ENCODE measurements around the gene ZFP37. TPM values are rescaled to one million over a fixed set of nuclear protein-coding genes. Genes with fewer than 3 reads are reported as not detected.
A peak's percentile ranks its signal among the peaks of the same experiment; 100 is the strongest.
"Not testable (repeated sequence)": the region's sequence is repeated elsewhere in the genome, so short reads cannot be mapped to it uniquely, and the experiment has no call there.

Gene ZFP37
- under 1 TPM; 0.45 to 0.52 TPM for total RNA-seq

- Mint-ChIP-seq H3K4me3 (no peak within 1 kb of the TSS), H3K4me1 (no peaks in the 10 kb centered on the region), H3K27me3 (no peaks in the 10 kb centered on the region), H3K36me3 (ENCODE audit: low read depth) (peaks cover 2% of the 10 kb centered on the region), H3K27ac (no peak within 1 kb of the TSS), H3K9me3 (peaks cover 12% of the 10 kb centered on the region)
- DNase-seq, result peak; percentile 63
- POLR2A ChIA-PET, result no interaction called here
- CTCF ChIA-PET, result interaction anchor here (0.5 kb wide), 1 partner anchor 65 kb away, joined by 3 read pairs; no protein-coding TSS in a partner anchor
Observed at GRCh38 chr9:113056191-113057106, at the start of gene ZFP37. Gene ZFP37, minus strand, starts transcription at chr9:113056724. Its CDS starts 36 bp downstream, at chr9:113056688.

DNA sequence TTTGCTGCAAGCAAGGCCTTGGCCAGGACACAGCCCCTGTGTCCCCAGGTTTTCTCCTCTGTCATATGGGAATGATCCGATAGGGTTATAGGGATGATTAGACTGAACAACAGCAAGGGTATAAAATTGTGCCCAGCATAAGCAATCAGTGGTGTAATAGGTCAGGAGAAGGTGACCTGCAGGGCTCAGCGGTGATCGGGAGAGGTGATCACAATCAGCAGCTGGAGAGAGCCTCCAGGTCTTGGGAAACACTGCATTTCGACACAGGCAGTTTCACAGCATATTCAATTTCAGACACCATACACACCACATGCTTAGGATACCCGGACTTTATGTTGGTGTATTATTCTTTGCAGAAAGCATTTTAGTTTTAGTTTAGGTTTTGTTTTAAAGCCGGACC lies 48.8 kb upstream of the ZFP37 start:
- H3K4me1 Mint-ChIP-seq; H3K27me3 Mint-ChIP-seq; H3K4me3 Mint-ChIP-seq; H3K9me3 Mint-ChIP-seq; H3K27ac Mint-ChIP-seq; CTCF ChIA-PET; POLR2A ChIA-PET; DNase-seq; H3K36me3 Mint-ChIP-seq (ENCODE audit: low read depth): not testable (repeated sequence)

GRCh38 chr9:113095561-113095960 lies 39.0 kb upstream of the ZFP37 start:
- Mint-ChIP-seq H3K27me3 (peaks cover 32% of the 10 kb centered on the region), H3K36me3 (ENCODE audit: low read depth) (no peaks in the 10 kb centered on the region), H3K9me3 (peaks cover 2% of the 10 kb centered on the region), H3K27ac (no peak overlapping the region), H3K4me1 (no peaks in the 10 kb centered on the region), H3K4me3 (no peak overlapping the region)
- CTCF ChIA-PET, result interaction anchor here (0.6 to 1.0 kb wide), 2 partner anchors 49 to 438 kb away, joined by 3 to 5 read pairs; no protein-coding TSS in a partner anchor
- DNase-seq, result no peak
- POLR2A ChIA-PET, result no interaction called here

DNA sequence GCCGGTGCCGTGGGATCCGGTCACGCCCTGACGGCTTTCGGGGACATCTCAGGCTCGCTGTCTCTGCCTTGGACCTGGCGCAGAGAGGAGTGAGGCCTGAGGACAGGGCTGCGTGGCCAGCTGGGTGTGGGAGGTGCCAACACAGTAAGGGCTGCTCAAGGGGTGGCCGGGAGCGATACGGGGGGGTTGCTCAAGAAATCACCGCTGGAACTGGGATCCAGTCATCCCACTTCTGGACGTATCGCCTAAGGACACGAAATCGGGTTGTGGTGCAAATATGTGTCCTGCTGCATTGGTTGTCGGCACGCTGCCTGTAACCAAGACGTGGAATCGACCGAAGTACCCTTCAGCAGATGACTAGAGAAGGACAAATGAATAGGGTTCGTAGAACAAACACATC lies 33.4 kb upstream of the ZFP37 start:
- H3K36me3 Mint-ChIP-seq (ENCODE audit: low read depth); H3K27ac Mint-ChIP-seq; H3K4me1 Mint-ChIP-seq; POLR2A ChIA-PET; DNase-seq; CTCF ChIA-PET; H3K9me3 Mint-ChIP-seq; H3K4me3 Mint-ChIP-seq: not testable (repeated sequence)
- peaks cover 30% of the 10 kb centered on the region for H3K27me3 Mint-ChIP-seq

GRCh38 chr9:113089143-113089505 lies 32.6 kb upstream of the ZFP37 start:
- H3K27me3 Mint-ChIP-seq, result peaks cover 25% of the 10 kb centered on the region
- H3K27ac Mint-ChIP-seq; H3K36me3 Mint-ChIP-seq (ENCODE audit: low read depth); H3K4me3 Mint-ChIP-seq; DNase-seq; CTCF ChIA-PET; H3K9me3 Mint-ChIP-seq; H3K4me1 Mint-ChIP-seq; POLR2A ChIA-PET: not testable (repeated sequence)

GRCh38 chr9:113088456-113089142 lies 32.1 kb upstream of the ZFP37 start:
- peak; percentile 9 for DNase-seq
- H3K27ac Mint-ChIP-seq; H3K9me3 Mint-ChIP-seq; CTCF ChIA-PET; H3K36me3 Mint-ChIP-seq (ENCODE audit: low read depth); POLR2A ChIA-PET; H3K4me1 Mint-ChIP-seq; H3K4me3 Mint-ChIP-seq: not testable (repeated sequence)
- H3K27me3 Mint-ChIP-seq, result peaks cover 23% of the 10 kb centered on the region

DNA sequence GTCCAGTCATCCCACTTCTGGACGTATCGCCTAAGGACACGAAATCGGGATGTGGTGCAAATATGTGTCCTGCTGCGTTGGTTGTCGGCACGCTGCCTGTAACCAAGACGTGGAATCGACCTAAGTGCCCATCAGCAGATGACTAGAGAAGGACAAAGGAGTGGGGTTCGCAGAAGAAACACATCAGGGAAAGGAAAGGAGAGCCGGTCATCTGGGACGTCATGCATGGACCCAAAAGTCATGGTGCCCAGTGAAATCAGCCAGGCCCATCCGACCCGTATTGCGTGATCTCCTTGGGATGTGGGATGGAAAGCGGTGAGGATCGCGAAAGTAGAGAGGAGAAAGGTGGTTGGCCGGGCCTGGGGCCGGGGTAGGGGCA lies 6.4 kb upstream of the ZFP37 start:
- POLR2A ChIA-PET; H3K4me3 Mint-ChIP-seq; CTCF ChIA-PET; H3K4me1 Mint-ChIP-seq; H3K36me3 Mint-ChIP-seq (ENCODE audit: low read depth); H3K27me3 Mint-ChIP-seq; H3K27ac Mint-ChIP-seq: not testable (repeated sequence)
- peaks cover 10% of the 10 kb centered on the region for H3K9me3 Mint-ChIP-seq
- DNase-seq, result peak; percentile 8

GRCh38 chr9:113062256-113062931 lies 5.9 kb upstream of the ZFP37 start:
- H3K27me3 Mint-ChIP-seq; H3K4me1 Mint-ChIP-seq; POLR2A ChIA-PET; H3K36me3 Mint-ChIP-seq (ENCODE audit: low read depth); H3K4me3 Mint-ChIP-seq; CTCF ChIA-PET; H3K27ac Mint-ChIP-seq: not testable (repeated sequence)
- DNase-seq, result peak; percentile 12
- peaks cover 12% of the 10 kb centered on the region for H3K9me3 Mint-ChIP-seq

GRCh38 chr9:113061072-113061850 lies 4.7 kb upstream of the ZFP37 start:
- H3K4me1 Mint-ChIP-seq; H3K27me3 Mint-ChIP-seq; H3K36me3 Mint-ChIP-seq (ENCODE audit: low read depth); POLR2A ChIA-PET; H3K4me3 Mint-ChIP-seq; CTCF ChIA-PET; H3K27ac Mint-ChIP-seq; DNase-seq: not testable (repeated sequence)
- peaks cover 12% of the 10 kb centered on the region for H3K9me3 Mint-ChIP-seq

- H3K27me3 Mint-ChIP-seq; DNase-seq; H3K36me3 Mint-ChIP-seq (ENCODE audit: low read depth); POLR2A ChIA-PET; CTCF ChIA-PET; H3K27ac Mint-ChIP-seq; H3K4me1 Mint-ChIP-seq: not testable (repeated sequence)
- peak overlapping the region; percentile 6 for H3K4me3 Mint-ChIP-seq
- H3K9me3 Mint-ChIP-seq, result peaks cover 12% of the 10 kb centered on the region
Observed at GRCh38 chr9:113059581-113060284, 3.2 kb upstream of the ZFP37 start.

DNA sequence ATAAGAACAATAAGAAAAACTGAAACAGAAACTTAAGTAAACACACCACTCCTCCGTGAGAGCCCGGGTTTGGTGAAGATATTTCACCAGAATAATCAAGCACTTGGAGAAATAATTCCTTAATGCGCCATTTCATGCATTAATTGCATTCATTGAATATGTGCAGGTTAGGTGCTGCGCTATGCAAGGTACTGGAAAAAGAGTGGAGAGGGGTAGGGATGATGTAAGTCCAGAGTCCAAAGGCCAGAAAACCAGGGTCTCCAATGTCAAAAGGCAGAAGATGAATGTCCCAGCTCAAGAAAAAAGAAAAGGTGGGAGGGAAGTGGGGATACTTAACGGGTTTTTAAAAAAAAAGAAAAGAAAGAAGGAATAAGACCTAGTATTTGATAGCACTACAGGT lies 669 bp upstream of the ZFP37 start:
- Mint-ChIP-seq H3K4me1 (no peaks in the 10 kb centered on the region), H3K4me3 (no peak overlapping the region), H3K27me3 (no peaks in the 10 kb centered on the region), H3K9me3 (peaks cover 12% of the 10 kb centered on the region), H3K27ac (no peak overlapping the region), H3K36me3 (ENCODE audit: low read depth) (peaks cover 2% of the 10 kb centered on the region)
- ChIA-PET POLR2A (no interaction called here), CTCF (interaction anchor here (0.5 kb wide), 1 partner anchor 64 kb away, joined by 3 read pairs; no protein-coding TSS in a partner anchor)
- no peak for DNase-seq

- Mint-ChIP-seq H3K4me1 (no peaks in the 10 kb centered on the region), H3K4me3 (no peak overlapping the region), H3K27ac (no peak overlapping the region), H3K9me3 (peaks cover 61% of the 10 kb centered on the region), H3K36me3 (ENCODE audit: low read depth) (peaks cover 22% of the 10 kb centered on the region), H3K27me3 (no peaks in the 10 kb centered on the region)
- POLR2A ChIA-PET, result no interaction called here
- CTCF ChIA-PET, result no interaction called here
- DNase-seq, result no peak
Observed at GRCh38 chr9:113042884-113043657, 13.5 kb downstream of the ZFP37 start.
